ENCODE results near the gene MPL.

DNA sequence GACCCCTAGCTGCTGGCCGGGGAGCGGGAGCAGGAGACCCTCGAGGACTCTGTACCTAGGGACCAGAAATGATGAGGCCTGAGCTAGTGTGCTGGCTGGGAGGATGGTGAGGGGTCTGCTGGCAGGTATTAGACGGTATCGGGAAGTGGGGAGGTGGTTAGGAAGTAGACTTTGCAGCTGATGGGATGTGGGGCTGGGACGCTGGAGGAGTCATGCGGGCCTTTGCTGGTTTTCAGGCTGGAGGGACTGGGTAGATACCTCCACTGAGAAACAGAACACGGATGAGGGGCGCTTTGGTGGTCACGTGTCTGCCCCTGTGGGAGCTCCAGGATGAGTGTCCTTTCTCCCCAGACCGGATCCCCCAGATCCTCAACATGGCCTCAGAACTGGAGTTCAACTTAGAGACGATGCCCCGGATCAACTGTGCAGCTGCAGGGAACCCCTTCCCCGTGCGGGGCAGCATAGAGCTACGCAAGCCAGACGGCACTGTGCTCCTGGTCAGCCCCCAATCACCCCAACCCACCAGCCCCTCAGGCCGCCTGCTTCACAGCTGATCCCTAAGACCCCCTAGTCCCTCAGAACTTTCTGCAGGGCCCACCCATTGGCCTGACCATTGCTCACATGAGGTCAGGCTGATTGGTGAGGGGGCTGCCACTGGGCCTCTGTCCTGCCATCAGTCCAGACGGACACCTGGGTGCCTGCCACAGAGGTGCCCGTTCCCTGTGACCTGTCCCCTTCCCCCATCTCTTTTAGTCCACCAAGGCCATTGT lies 28.8 kb upstream of the MPL start:
- TF ChIP-seq, protein P1, sequence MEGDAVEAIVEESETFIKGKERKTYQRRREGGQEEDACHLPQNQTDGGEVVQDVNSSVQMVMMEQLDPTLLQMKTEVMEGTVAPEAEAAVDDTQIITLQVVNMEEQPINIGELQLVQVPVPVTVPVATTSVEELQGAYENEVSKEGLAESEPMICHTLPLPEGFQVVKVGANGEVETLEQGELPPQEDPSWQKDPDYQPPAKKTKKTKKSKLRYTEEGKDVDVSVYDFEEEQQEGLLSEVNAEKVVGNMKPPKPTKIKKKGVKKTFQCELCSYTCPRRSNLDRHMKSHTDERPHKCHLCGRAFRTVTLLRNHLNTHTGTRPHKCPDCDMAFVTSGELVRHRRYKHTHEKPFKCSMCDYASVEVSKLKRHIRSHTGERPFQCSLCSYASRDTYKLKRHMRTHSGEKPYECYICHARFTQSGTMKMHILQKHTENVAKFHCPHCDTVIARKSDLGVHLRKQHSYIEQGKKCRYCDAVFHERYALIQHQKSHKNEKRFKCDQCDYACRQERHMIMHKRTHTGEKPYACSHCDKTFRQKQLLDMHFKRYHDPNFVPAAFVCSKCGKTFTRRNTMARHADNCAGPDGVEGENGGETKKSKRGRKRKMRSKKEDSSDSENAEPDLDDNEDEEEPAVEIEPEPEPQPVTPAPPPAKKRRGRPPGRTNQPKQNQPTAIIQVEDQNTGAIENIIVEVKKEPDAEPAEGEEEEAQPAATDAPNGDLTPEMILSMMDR (IDR thresholded peaks at IDR 0.05): no peak
- TF ChIP-seq POLR2A (IDR thresholded peaks at IDR 0.05) (no peak), POLR2AphosphoS5 (IDR thresholded peaks at IDR 0.05) (no peak), EP300 (IDR thresholded peaks at IDR 0.05) (no peak)
